ENCODE data around the gene DMRT1. TPM values are rescaled to one million over a fixed set of nuclear protein-coding genes. Genes with fewer than 3 reads are reported as not detected.
"Not testable (repeated sequence)": the region's sequence is repeated elsewhere in the genome, so short reads cannot be mapped to it uniquely, and the experiment has no call there.

Gene DMRT1
- total RNA-seq, 1 donor from 2014 or later = not detected

- H3K27me3 Mint-ChIP-seq = peaks cover 96% of the 10 kb centered on the region
These were observed 141.1 kb downstream of the DMRT1 start for GRCh38 chr9:982394-983230.

GRCh38 chr9:994005-994404, 152.5 kb downstream of the DMRT1 start:
- TF ChIP-seq, protein P1, sequence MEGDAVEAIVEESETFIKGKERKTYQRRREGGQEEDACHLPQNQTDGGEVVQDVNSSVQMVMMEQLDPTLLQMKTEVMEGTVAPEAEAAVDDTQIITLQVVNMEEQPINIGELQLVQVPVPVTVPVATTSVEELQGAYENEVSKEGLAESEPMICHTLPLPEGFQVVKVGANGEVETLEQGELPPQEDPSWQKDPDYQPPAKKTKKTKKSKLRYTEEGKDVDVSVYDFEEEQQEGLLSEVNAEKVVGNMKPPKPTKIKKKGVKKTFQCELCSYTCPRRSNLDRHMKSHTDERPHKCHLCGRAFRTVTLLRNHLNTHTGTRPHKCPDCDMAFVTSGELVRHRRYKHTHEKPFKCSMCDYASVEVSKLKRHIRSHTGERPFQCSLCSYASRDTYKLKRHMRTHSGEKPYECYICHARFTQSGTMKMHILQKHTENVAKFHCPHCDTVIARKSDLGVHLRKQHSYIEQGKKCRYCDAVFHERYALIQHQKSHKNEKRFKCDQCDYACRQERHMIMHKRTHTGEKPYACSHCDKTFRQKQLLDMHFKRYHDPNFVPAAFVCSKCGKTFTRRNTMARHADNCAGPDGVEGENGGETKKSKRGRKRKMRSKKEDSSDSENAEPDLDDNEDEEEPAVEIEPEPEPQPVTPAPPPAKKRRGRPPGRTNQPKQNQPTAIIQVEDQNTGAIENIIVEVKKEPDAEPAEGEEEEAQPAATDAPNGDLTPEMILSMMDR (IDR thresholded peaks at IDR 0.05; ENCODE audit: unreplicated experiment) = no peak
- no peak for DNase-seq (ENCODE audit: low spot score, unreplicated experiment)
- H3K4me3 Mint-ChIP-seq (ENCODE audit: low read depth) = no peak overlapping the region
- no peaks in the 10 kb centered on the region for H3K4me1 Mint-ChIP-seq (ENCODE audit: low read depth)
- no peak overlapping the region for H3K27ac Mint-ChIP-seq
- H3K27me3 Mint-ChIP-seq = peaks cover 52% of the 10 kb centered on the region
- no peaks in the 10 kb centered on the region for H3K36me3 Mint-ChIP-seq (ENCODE audit: insufficient read depth)
- H3K9me3 Mint-ChIP-seq (ENCODE audit: low read depth) = no peaks in the 10 kb centered on the region

More at GRCh38 chr9:982394-983230, 141.1 kb downstream of the DMRT1 start:
- Mint-ChIP-seq H3K36me3 (ENCODE audit: insufficient read depth) (no peaks in the 10 kb centered on the region), H3K4me1 (ENCODE audit: low read depth) (no peaks in the 10 kb centered on the region), H3K27ac (no peak overlapping the region), H3K9me3 (ENCODE audit: low read depth) (no peaks in the 10 kb centered on the region), H3K4me3 (ENCODE audit: low read depth) (no peak overlapping the region)
- TF ChIP-seq, protein P1 (IDR thresholded peaks at IDR 0.05; ENCODE audit: unreplicated experiment) = no peak
- DNase-seq (ENCODE audit: low spot score, unreplicated experiment) = no peak

DNA sequence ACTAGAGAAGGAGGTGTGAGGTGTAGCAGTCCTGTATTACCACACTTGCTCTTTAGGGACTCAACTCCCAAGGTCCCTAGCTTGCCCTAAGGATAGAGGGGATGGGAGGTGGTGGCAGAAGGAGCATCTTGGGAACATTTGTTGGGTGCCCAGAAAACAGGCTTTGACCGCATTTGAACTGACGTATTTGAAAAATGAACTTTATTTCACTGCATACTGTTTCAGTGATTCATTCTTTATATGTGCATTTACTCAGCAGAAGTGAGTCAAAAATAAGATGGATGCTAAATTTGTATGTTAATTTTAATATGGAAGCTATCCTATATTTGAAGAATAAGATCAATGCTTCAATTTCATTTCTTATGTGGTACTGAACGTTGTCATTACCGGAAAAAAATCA, 153.7 kb downstream of the DMRT1 start:
- DNase-seq (ENCODE audit: low spot score, unreplicated experiment) = no peak
- Mint-ChIP-seq H3K4me3 (ENCODE audit: low read depth) (no peak overlapping the region), H3K27ac (no peak overlapping the region), H3K27me3 (peaks cover 40% of the 10 kb centered on the region), H3K36me3 (ENCODE audit: insufficient read depth) (no peaks in the 10 kb centered on the region), H3K4me1 (ENCODE audit: low read depth) (no peaks in the 10 kb centered on the region), H3K9me3 (ENCODE audit: low read depth) (no peaks in the 10 kb centered on the region)
- TF ChIP-seq, protein P1 (IDR thresholded peaks at IDR 0.05; ENCODE audit: unreplicated experiment) = no peak

GRCh38 chr9:995781-996180, 154.3 kb downstream of the DMRT1 start:
- H3K4me3 Mint-ChIP-seq (ENCODE audit: low read depth) = no peak overlapping the region
- DNase-seq (ENCODE audit: low spot score, unreplicated experiment) = no peak
- H3K36me3 Mint-ChIP-seq (ENCODE audit: insufficient read depth) = no peaks in the 10 kb centered on the region
- no peak overlapping the region for H3K27ac Mint-ChIP-seq
- TF ChIP-seq, protein P1 (IDR thresholded peaks at IDR 0.05; ENCODE audit: unreplicated experiment) = no peak
- H3K4me1 Mint-ChIP-seq (ENCODE audit: low read depth) = no peaks in the 10 kb centered on the region
- H3K9me3 Mint-ChIP-seq (ENCODE audit: low read depth) = no peaks in the 10 kb centered on the region
- H3K27me3 Mint-ChIP-seq = peaks cover 34% of the 10 kb centered on the region

- TF ChIP-seq, protein P1 (IDR thresholded peaks at IDR 0.05; ENCODE audit: unreplicated experiment) = peak; percentile 60
- DNase-seq (ENCODE audit: low spot score, unreplicated experiment); H3K4me3 Mint-ChIP-seq (ENCODE audit: low read depth); H3K27ac Mint-ChIP-seq; H3K9me3 Mint-ChIP-seq (ENCODE audit: low read depth); H3K36me3 Mint-ChIP-seq (ENCODE audit: insufficient read depth); H3K4me1 Mint-ChIP-seq (ENCODE audit: low read depth): not testable (repeated sequence)
- H3K27me3 Mint-ChIP-seq = peaks cover 19% of the 10 kb centered on the region
These were observed 157.0 kb downstream of the DMRT1 start for GRCh38 chr9:998299-999110.

Measured in progenitor cell of endocrine pancreas (in vitro differentiated cells).